C4-2B (cell line): ENCODE measurements around the gene FAM163B.

Experiments used
- CTCF ChIP-seq: fragments of 450-650 bp; conservative IDR thresholded peaks from 2 replicates; pipeline ENCODE4 v1.5.1; 2017; ENCODE audit warnings: mild to moderate bottlenecking
- ZFX ChIP-seq: fragments of 450-650 bp; IDR thresholded peaks from 2 replicates; pipeline ENCODE4 v1.6.1; 2017

GRCh38 chr9:133569891-133570690 lies 39.1 kb downstream of the FAM163B start:
- TF ChIP-seq CTCF (no peak), ZFX (no peak)
